ENCODE results near the gene MYO1A.

GRCh38 chr12:57072661-57073060 is 22.7 kb upstream of the MYO1A start:
- no peak for TF ChIP-seq JUND (IDR thresholded peaks at IDR 0.05)
- TF ChIP-seq CTCF (IDR thresholded peaks at IDR 0.05; ENCODE audit: low read depth, low read length, missing input control) = no peak
- TF ChIP-seq ATF3 (IDR thresholded peaks at IDR 0.05) = no peak
- no peak for TF ChIP-seq REST (IDR thresholded peaks at IDR 0.05)
- TF ChIP-seq MAX (IDR thresholded peaks at IDR 0.05) = no peak
- TF ChIP-seq RAD21 (IDR thresholded peaks at IDR 0.05) = no peak
- TF ChIP-seq EGR1 (IDR thresholded peaks at IDR 0.05; ENCODE audit: low read depth in 2 of 2) = no peak
- no peak for TF ChIP-seq NR2F2 (IDR thresholded peaks at IDR 0.05)
- no peak for TF ChIP-seq SP1 (IDR thresholded peaks at IDR 0.05)
- no peak for TF ChIP-seq YY1 (IDR thresholded peaks at IDR 0.05)
- TF ChIP-seq ZBTB33 (IDR thresholded peaks at IDR 0.05) = no peak
- TF ChIP-seq FOXA1 (IDR thresholded peaks at IDR 0.05) = no peak
